GM19463 (cell line): ENCODE data around the gene ZDHHC14.
A peak's percentile ranks its signal among the peaks of the same experiment; 100 is the strongest.
"Not testable (repeated sequence)": the region's sequence is repeated elsewhere in the genome, so short reads cannot be mapped to it uniquely, and the experiment has no call there.

Experiments
- ATAC-seq: cut with Tn5 transposase; IDR thresholded peaks from one replicate; pipeline ENCODE4 v1.9.1; 2021; ENCODE audit warnings: mild to moderate bottlenecking, moderate library complexity; ENCODE audit not compliant: unreplicated experiment

Gene ZDHHC14

DNA sequence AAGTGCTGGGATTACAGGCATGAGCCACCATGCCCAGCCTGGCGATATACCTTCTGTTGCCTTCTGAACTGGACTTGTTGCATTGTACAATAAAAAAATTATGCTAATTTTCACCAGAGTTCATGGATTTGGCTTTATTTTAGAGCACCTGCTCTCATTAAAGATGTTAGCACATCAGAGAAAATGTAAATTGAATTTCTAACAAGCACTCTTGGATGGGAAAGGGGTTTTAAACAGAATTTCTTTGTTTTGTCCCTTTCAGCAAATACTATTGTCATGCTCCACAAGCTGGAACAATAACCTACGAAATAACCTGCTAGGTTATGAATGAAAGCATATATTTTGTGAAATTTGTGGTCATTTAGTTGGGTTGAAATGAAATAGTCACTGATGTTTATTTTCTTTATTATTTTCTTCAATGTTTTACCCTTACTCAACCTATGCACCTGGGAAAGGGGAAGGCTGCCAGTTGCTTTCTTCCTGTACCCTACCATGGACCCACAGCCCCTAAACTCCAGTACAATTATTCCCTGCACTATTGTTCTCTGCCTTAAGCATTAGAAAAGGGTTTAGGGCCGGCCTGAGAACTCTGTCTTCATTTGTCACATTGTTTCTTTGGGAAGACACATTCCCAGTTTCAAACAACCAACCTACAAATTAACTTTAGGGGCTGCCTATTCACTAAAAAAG, 22.2 kb downstream of the ZDHHC14 start:
- no peak for ATAC-seq

- ATAC-seq: no peak
These were observed 22.7 kb downstream of the ZDHHC14 start for GRCh38 chr6:157403686-157404051.

GRCh38 chr6:157405986-157406385, 25.0 kb downstream of the ZDHHC14 start:
- ATAC-seq: no peak

GRCh38 chr6:157406661-157407060, 25.7 kb downstream of the ZDHHC14 start:
- ATAC-seq: no peak

DNA sequence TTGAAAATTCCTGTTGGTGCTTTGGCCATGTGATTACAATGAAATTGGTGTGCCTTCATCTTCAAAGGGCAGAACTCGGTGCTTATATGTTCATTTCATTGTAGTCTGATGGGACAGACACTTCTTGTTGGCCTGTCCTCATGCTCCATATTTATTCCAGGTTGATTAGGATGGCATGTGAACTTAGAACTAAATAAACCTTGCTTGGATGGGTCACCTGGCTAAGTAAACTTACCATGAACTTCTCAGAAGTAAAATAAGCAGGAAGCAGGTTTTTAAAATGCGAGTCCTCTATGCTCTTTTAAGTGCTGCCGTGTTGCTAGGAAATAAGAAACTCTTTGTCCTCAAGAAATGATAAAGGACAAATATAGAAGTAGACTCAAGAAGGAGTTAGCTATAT, 26.7 kb downstream of the ZDHHC14 start:
- ATAC-seq: no peak

GRCh38 chr6:157408427-157408826, 27.4 kb downstream of the ZDHHC14 start:
- not testable (repeated sequence) for ATAC-seq

- no peak for ATAC-seq
These were observed 29.1 kb downstream of the ZDHHC14 start for GRCh38 chr6:157410045-157410444.

GRCh38 chr6:157411368-157411767, 30.4 kb downstream of the ZDHHC14 start:
- no peak for ATAC-seq

- no peak for ATAC-seq
These were observed 31.8 kb downstream of the ZDHHC14 start for GRCh38 chr6:157412791-157413190.

GRCh38 chr6:157420497-157420896, 39.5 kb downstream of the ZDHHC14 start:
- no peak for ATAC-seq

DNA sequence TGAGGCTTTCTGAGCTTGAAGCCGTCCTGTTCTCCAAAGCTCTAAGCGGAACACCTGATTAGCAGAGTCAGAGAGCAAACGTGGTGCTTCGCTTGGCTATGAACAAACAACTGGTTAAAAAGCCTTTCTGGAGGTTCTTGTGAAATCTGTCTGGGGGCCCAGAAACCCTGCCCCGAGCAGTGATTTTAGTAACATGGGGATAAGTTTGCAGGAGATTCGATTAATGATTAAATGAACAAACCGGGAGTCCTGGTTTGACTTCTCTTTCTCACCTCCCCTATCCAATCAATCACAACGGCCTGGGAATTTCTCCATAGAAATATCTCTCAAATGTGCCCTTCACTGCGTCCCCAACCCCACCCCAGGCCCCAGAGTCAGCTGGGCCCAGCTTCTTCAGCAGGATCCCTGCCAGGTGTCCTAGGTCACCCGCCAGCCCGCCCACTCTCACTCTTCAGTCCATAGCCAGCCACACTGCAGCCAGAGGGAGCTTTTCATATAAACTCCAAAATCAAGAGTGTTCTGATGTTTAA, 43.6 kb downstream of the ZDHHC14 start:
- ATAC-seq: no peak

- no peak for ATAC-seq
These were observed 47.0 kb downstream of the ZDHHC14 start for GRCh38 chr6:157427969-157428368.

GRCh38 chr6:157428427-157429202, 47.6 kb downstream of the ZDHHC14 start:
- no peak for ATAC-seq

GRCh38 chr6:157429248-157429647, 48.3 kb downstream of the ZDHHC14 start:
- no peak for ATAC-seq

DNA sequence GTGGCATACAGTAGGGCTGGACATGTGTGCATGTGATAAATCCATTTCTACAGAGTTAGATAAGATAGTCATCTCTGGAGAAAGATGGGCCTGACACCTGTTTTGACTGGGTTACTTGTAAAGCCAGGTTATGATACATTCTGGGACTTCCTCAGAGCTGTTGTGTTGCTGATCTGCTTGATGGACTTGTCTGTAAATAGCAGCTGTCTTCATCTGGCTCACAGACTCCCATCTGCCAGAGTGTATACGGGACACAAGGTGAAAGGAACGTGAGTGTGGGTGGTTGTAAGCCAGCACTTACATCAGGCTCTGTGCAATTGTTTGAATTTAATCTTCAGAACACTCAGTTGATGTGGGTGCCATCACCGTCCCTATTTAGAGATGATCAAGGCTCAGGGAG, 49.8 kb downstream of the ZDHHC14 start:
- ATAC-seq: peak; percentile 50

GRCh38 chr6:157432231-157432891, 51.4 kb downstream of the ZDHHC14 start:
- ATAC-seq: no peak

- no peak for ATAC-seq
These were observed 51.9 kb downstream of the ZDHHC14 start for GRCh38 chr6:157432892-157433265.

- no peak for ATAC-seq
These were observed 52.7 kb downstream of the ZDHHC14 start for GRCh38 chr6:157433678-157434081.

- ATAC-seq: no peak
These were observed 53.5 kb downstream of the ZDHHC14 start for GRCh38 chr6:157434349-157435033.

- ATAC-seq: no peak
These were observed 55.4 kb downstream of the ZDHHC14 start for GRCh38 chr6:157436219-157436943.
